NCI-H2081 treated with DMSO at 0.1 percent for 48 hours (cell line): ENCODE data around the gene SPDYE16.
"Not testable (repeated sequence)": the region's sequence is repeated elsewhere in the genome, so short reads cannot be mapped to it uniquely, and the experiment has no call there.

Experiments
- DNase-seq: peaks from one replicate; lab custom pipeline; 2025; lab: John Stamatoyannopoulos, UW

The SPDYE16 gene

GRCh38 chr7:76504351-76505167 is 38.5 kb downstream of the SPDYE16 start:
- DNase-seq: not testable (repeated sequence)

- not testable (repeated sequence) for DNase-seq
These were observed 39.9 kb downstream of the SPDYE16 start for GRCh38 chr7:76503244-76503643.

- DNase-seq: not testable (repeated sequence)
These were observed 40.3 kb downstream of the SPDYE16 start for GRCh38 chr7:76502836-76503235.

GRCh38 chr7:76502224-76502623 is 40.9 kb downstream of the SPDYE16 start:
- DNase-seq: not testable (repeated sequence)

GRCh38 chr7:76499924-76500241 is 43.2 kb downstream of the SPDYE16 start:
- not testable (repeated sequence) for DNase-seq

GRCh38 chr7:76499201-76499923 is 43.7 kb downstream of the SPDYE16 start:
- not testable (repeated sequence) for DNase-seq

GRCh38 chr7:76498583-76499200 is 44.4 kb downstream of the SPDYE16 start:
- not testable (repeated sequence) for DNase-seq

- not testable (repeated sequence) for DNase-seq
These were observed 45.0 kb downstream of the SPDYE16 start for GRCh38 chr7:76497918-76498582.

- not testable (repeated sequence) for DNase-seq
These were observed 47.4 kb downstream of the SPDYE16 start for GRCh38 chr7:76495717-76496116.

GRCh38 chr7:76492139-76492538 is 51.0 kb downstream of the SPDYE16 start:
- DNase-seq: not testable (repeated sequence)

- not testable (repeated sequence) for DNase-seq
These were observed 55.1 kb downstream of the SPDYE16 start for GRCh38 chr7:76487969-76488368.

GRCh38 chr7:76486618-76487017 is 56.5 kb downstream of the SPDYE16 start:
- not testable (repeated sequence) for DNase-seq

GRCh38 chr7:76485822-76486610 is 57.1 kb downstream of the SPDYE16 start:
- DNase-seq: not testable (repeated sequence)

GRCh38 chr7:76484456-76484855 is 58.6 kb downstream of the SPDYE16 start:
- DNase-seq: not testable (repeated sequence)

GRCh38 chr7:76483081-76483480 is 60.0 kb downstream of the SPDYE16 start:
- DNase-seq: not testable (repeated sequence)

- DNase-seq: not testable (repeated sequence)
These were observed 60.4 kb downstream of the SPDYE16 start for GRCh38 chr7:76482660-76483059.
